GM12875 (cell line): ENCODE data around the gene TMEM82.

ENCODE experiments used
- H3K4me3 ChIP-seq: one replicate; pipeline ENCODE4 v1.5.1; 2011; ENCODE audit warnings: low read depth, low read length, control low read depth
- CTCF ChIP-seq: IDR thresholded peaks from 2 replicates; pipeline ENCODE4 v1.5.1; 2011; ENCODE audit warnings: low read depth, mild to moderate bottlenecking, control low read depth, inconsistent platforms, low read length, moderate library complexity, borderline replicate concordance; ENCODE audit not compliant: insufficient read depth

The TMEM82 gene

GRCh38 chr1:15726508-15726907 lies 15.8 kb upstream of the TMEM82 start:
- no peak overlapping the region for H3K4me3 ChIP-seq
- TF ChIP-seq CTCF: no peak

- no peak overlapping the region for H3K4me3 ChIP-seq
- TF ChIP-seq CTCF: no peak
Observed at GRCh38 chr1:15727021-15727420, 15.3 kb upstream of the TMEM82 start.

DNA sequence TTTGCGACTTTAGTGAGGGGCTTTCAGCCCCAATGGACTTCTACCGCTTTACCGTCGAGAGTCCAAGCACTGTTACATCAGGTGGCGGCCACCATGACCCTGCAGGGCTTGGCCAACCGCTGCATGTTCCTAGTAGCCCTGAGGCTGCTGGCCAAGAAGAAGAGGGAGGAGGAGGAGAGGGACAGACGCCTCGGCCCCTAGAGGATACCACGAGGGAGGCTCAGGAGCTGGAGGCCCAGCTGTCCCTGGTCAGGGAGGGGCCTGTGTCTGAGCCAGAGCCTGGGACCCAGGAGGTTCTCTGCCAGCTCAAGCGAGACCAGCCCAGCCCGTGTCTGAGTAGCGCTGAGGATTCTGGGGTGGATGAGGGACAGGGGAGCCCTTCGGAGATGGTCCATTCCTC lies 14.9 kb upstream of the TMEM82 start:
- H3K4me3 ChIP-seq: no peak overlapping the region
- TF ChIP-seq CTCF: no peak

DNA sequence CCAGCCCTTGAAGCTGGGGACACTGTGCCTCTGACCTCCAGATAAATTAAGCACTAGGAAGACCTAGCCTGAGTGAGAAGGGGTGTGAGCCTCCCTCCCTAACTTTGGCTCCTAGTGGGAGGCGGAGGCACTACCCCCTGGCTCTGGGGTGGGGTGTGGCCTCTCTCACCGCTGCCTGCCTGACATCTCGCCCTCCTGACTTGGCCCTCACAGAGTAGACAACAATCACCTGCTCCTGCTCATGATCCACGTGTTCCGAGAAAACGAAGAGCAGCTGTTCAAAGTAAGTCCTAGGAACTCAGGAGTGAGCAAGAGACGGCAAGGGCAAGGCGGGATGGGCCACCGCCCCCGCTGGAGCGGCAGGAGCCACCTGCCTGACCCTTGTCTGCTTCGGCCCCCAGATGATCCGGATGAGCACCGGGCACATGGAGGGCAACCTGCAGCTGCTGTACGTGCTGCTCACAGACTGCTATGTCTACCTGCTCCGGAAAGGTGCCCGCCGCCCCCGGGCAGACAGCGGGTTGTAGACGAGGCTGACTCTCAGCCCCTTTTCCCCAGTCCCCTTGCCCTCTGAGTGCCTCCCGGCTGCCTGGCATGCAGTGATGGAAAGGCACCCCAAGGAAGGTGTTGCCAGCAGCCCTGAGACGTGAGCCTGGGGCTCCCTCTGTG lies 14.3 kb upstream of the TMEM82 start:
- no peak for TF ChIP-seq CTCF

GRCh38 chr1:15728937-15729657 lies 13.2 kb upstream of the TMEM82 start:
- H3K4me3 ChIP-seq: no peak overlapping the region
- no peak for TF ChIP-seq CTCF

More for the DNA sequence above, 14.3 kb upstream of the TMEM82 start:
- no peak overlapping the region for H3K4me3 ChIP-seq

GRCh38 chr1:15730423-15730822 lies 11.9 kb upstream of the TMEM82 start:
- no peak overlapping the region for H3K4me3 ChIP-seq
- TF ChIP-seq CTCF: no peak

DNA sequence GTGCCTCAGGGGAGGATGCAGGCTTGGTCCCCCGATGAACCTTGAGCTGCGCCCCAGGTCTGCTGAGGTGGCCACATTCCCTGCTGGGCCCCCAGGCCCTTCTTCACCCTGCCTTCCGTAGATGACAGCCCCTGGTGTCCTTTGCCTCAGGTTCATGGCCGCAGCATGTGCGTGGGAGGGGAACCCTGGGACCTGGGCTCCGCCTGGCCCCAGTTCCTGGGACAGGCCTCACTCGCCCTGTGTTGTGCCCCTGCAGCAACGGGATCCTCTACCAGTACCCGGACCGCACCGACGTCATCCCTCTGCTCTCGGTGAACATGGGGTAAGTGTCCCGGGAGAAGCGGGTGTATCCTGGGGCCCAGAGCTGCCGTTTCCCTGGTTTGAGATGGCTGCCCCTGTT lies 11.4 kb upstream of the TMEM82 start:
- no peak overlapping the region for H3K4me3 ChIP-seq
- TF ChIP-seq CTCF: no peak
